Measurements from ENCODE around the gene DHRS3. TPM values are rescaled to one million over a fixed set of nuclear protein-coding genes. Genes with fewer than 3 reads are reported as not detected.

DHRS3 gene
- total RNA-seq, 2 donors from 2014 or later: 171 to 178 TPM

DNA sequence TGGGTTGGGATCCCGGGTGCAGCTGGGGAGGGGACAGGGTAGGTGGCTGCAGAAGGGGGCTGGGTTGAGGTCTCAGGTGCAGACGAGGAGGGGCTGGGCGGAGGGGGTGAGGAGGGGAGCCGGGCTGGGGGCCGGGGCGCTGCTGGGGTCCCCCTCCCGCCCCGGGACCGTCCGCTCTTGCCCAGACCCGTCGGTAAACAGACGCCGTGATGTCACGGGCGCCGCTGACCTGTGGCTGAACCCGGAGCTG lies 22.3 kb downstream of the DHRS3 start:
- no peaks in the 10 kb centered on the region for H3K9me3 ChIP-seq
- 2% methylated on average over 18 of the region's 18 CpGs for WGBS
- intact Hi-C loops (cut with DNase I): loop anchor here (2.0 to 5.0 kb wide), 3 partner anchors 21 to 143 kb away; no protein-coding TSS in a partner anchor
- no peaks in the 10 kb centered on the region for H3K36me3 ChIP-seq
- DNase-seq (ENCODE audit: low spot score): peak; percentile 94
- H3K4me3 ChIP-seq: peak overlapping the region; percentile 17 to 32
- TF ChIP-seq CTCF (IDR thresholded peaks at IDR 0.05): no peak
- no peak for TF ChIP-seq POLR2AphosphoS5 (IDR thresholded peaks at IDR 0.05)
- no peak for TF ChIP-seq POLR2A (IDR thresholded peaks at IDR 0.05)
- no peaks in the 10 kb centered on the region for H3K27me3 ChIP-seq (replicated peaks; ENCODE audit: insufficient read depth)
- H3K4me1 ChIP-seq (replicated peaks): peaks cover 59% of the 10 kb centered on the region
- H3K27ac ChIP-seq: peak overlapping the region; percentile 89 to 90

- H3K36me3 ChIP-seq: no peaks in the 10 kb centered on the region
- intact Hi-C loops (cut with DNase I): loop anchor here (5.0 kb wide), 2 partner anchors 43 to 143 kb away; no protein-coding TSS in a partner anchor
- no peaks in the 10 kb centered on the region for H3K27me3 ChIP-seq (replicated peaks; ENCODE audit: insufficient read depth)
- peaks cover 54% of the 10 kb centered on the region for H3K4me1 ChIP-seq (replicated peaks)
- peak overlapping the region; percentile 17 to 32 for H3K4me3 ChIP-seq
- H3K27ac ChIP-seq: peak overlapping the region; percentile 89 to 90
- DNase-seq (ENCODE audit: low spot score): peak; percentile 74
- 4% methylated on average over 36 of the region's 47 CpGs for WGBS
- peak; percentile 75 for TF ChIP-seq POLR2AphosphoS5 (IDR thresholded peaks at IDR 0.05)
- peak; percentile 36 for TF ChIP-seq POLR2A (IDR thresholded peaks at IDR 0.05)
- TF ChIP-seq CTCF (IDR thresholded peaks at IDR 0.05): no peak
- no peaks in the 10 kb centered on the region for H3K9me3 ChIP-seq
Observed at GRCh38 chr1:12594966-12595756, 22.8 kb downstream of the DHRS3 start.

- Histone ChIP-seq H3K27me3 (replicated peaks; ENCODE audit: insufficient read depth) (no peaks in the 10 kb centered on the region), H3K9me3 (no peaks in the 10 kb centered on the region), H3K4me1 (replicated peaks) (peaks cover 51% of the 10 kb centered on the region), H3K27ac (peak overlapping the region; percentile 89 to 90), H3K36me3 (no peaks in the 10 kb centered on the region), H3K4me3 (no peak overlapping the region)
- intact Hi-C loops (cut with DNase I): no loop called here
- no peak for DNase-seq (ENCODE audit: low spot score)
- WGBS: 56% methylated on average over 6 of the region's 6 CpGs
- TF ChIP-seq POLR2AphosphoS5 (IDR thresholded peaks at IDR 0.05) (no peak), POLR2A (IDR thresholded peaks at IDR 0.05) (no peak), CTCF (IDR thresholded peaks at IDR 0.05) (no peak)
Observed at GRCh38 chr1:12594490-12594889, 23.5 kb downstream of the DHRS3 start.

- peaks cover 47% of the 10 kb centered on the region for H3K4me1 ChIP-seq (replicated peaks)
- no peak overlapping the region for H3K4me3 ChIP-seq
- no peaks in the 10 kb centered on the region for H3K36me3 ChIP-seq
- H3K9me3 ChIP-seq: no peaks in the 10 kb centered on the region
- no peaks in the 10 kb centered on the region for H3K27me3 ChIP-seq (replicated peaks; ENCODE audit: insufficient read depth)
- TF ChIP-seq POLR2AphosphoS5 (IDR thresholded peaks at IDR 0.05): peak; percentile 82
- TF ChIP-seq POLR2A (IDR thresholded peaks at IDR 0.05): peak; percentile 42
- TF ChIP-seq CTCF (IDR thresholded peaks at IDR 0.05): no peak
- intact Hi-C loops (cut with DNase I): no loop called here
- 15% methylated on average over 7 of the region's 7 CpGs for WGBS
- peak; percentile 72 for DNase-seq (ENCODE audit: low spot score)
- peak overlapping the region; percentile 89 to 90 for H3K27ac ChIP-seq
Observed at GRCh38 chr1:12593621-12594066, 24.4 kb downstream of the DHRS3 start.

DNA sequence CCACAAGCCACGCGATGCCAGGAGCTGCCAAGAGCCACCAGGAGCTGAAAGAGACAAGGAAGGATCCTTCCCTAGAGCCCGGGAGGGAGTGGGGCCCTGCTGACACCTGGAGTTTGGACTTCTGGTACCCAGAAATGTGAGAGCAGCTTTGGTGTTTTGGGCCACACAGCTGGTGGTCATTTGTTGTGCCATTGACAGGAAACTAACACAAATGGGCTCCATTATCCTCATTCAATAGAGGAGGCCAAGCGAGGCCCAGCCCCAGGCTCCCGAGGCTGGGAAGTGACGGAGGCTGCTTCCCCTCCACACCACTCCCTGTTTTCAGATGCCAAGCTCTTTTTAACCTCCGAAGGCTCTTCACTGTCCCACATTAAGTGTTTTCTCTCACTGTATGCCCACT lies 25.5 kb downstream of the DHRS3 start:
- H3K4me1 ChIP-seq (replicated peaks): peaks cover 42% of the 10 kb centered on the region
- peak overlapping the region; percentile 89 to 90 for H3K27ac ChIP-seq
- no peak for DNase-seq (ENCODE audit: low spot score)
- TF ChIP-seq POLR2AphosphoS5 (IDR thresholded peaks at IDR 0.05) (no peak), CTCF (IDR thresholded peaks at IDR 0.05) (no peak), POLR2A (IDR thresholded peaks at IDR 0.05) (no peak)
- intact Hi-C loops (cut with DNase I): no loop called here
- no peaks in the 10 kb centered on the region for H3K9me3 ChIP-seq
- 60% methylated on average over 7 of the region's 7 CpGs for WGBS
- H3K4me3 ChIP-seq: no peak overlapping the region
- no peaks in the 10 kb centered on the region for H3K36me3 ChIP-seq
- no peaks in the 10 kb centered on the region for H3K27me3 ChIP-seq (replicated peaks; ENCODE audit: insufficient read depth)
